Measurements from ENCODE around the gene NUP98. TPM values are rescaled to one million over a fixed set of nuclear protein-coding genes. Genes with fewer than 3 reads are reported as not detected.

NUP98 gene
- total and polyA plus RNA-seq, 10 of the 15 experiments (the other 5 are each of a cell fraction or from before 2014, with no cell fraction given), result 21.7 to 108 (median 78.9) TPM

DNA sequence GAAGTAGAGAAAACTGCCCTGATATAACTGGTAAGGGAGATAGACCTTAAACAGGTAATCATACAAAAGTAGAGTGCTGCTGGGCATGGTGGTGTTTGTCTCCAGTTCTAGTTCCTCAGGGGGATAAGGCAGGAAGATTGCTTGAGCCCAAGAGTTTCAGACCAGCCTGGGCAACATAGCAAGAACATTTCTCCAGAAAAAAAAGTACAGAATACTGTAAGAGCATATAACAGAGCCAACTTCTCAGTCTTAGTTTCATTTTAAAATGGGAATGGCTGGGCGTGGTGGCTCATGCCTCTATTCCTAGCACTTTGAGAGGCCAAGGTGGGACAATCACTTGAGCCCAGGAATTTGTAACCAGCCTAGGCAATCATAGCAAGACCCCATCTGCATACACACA is 47.9 kb upstream of the NUP98 start:
- H2AFZ ChIP-seq (ENCODE audit: control insufficient read depth, low read depth, low read length), result no peak overlapping the region
- CTCF ChIA-PET, result interaction anchor here (0.8 to 39.6 kb wide), 4 partner anchors 20 to 224 kb away, joined by 3 to 1047 read pairs (median 491); partner anchors contain the start of gene STIM1
- RAD21 ChIA-PET (ENCODE audit: unreplicated experiment), result interaction anchor here (3.6 kb wide), 1 partner anchor 10 kb away, joined by 24 read pairs; the partner anchor contains the start of gene STIM1
- peaks cover 3% of the 10 kb centered on the region for H3K4me1 ChIP-seq (ENCODE audit: control insufficient read depth, insufficient read depth, low read length)
- no peak overlapping the region for H3K27ac ChIP-seq (ENCODE audit: control insufficient read depth, insufficient read depth)
- intact Hi-C loops (cut with micrococcal nuclease; ENCODE audit: unreplicated experiment) (no loop called here), in situ Hi-C loops (cut with MboI) (loop anchor here (5.0 to 25.0 kb wide), 2 partner anchors 222 to 542 kb away; partner anchors contain the start of gene TRIM21)
- POLR2A ChIA-PET, result interaction anchor here (0.7 to 12.0 kb wide), 2 partner anchors 9 to 228 kb away, joined by 4 to 242 read pairs; partner anchors contain the start of gene STIM1
- ATAC-seq, result no peak
- DNase-seq (ENCODE audit: low read depth, low spot score), result no peak
- H3K79me2 ChIP-seq (ENCODE audit: control insufficient read depth, insufficient read depth, low read length), result peaks cover 5% of the 10 kb centered on the region
- 92% methylated on average over 1 of the region's 1 CpG for WGBS (ENCODE audit: insufficient coverage, insufficient replicate concordance, low lambda C conversion rate, missing lambda C conversion rate)
- no peaks in the 10 kb centered on the region for H4K20me1 ChIP-seq (ENCODE audit: control insufficient read depth, insufficient read depth)
- H3K36me3 ChIP-seq (ENCODE audit: control insufficient read depth in 2 of 2, insufficient read depth in 2 of 2, low read length in 1 of 2), result no peaks in the 10 kb centered on the region
- BruUV-seq (replicated peaks), result no TSS peak
- FAIRE-seq, result no peak
- H3K27me3 ChIP-seq (replicated peaks in 1 of 2; ENCODE audit: control insufficient read depth in 2 of 2, insufficient read depth in 2 of 2, low read length in 1 of 2), result no peaks in the 10 kb centered on the region
- TF ChIP-seq SIX5 (IDR thresholded peaks at IDR 0.05; ENCODE audit: low read depth, low read length, severe bottlenecking) (no peak), E4F1 (IDR thresholded peaks at IDR 0.05; ENCODE audit: borderline replicate concordance, partially characterized antibody) (no peak), NKRF (conservative IDR thresholded peaks at IDR 0.05) (no peak), ELK1 (IDR thresholded peaks at IDR 0.05; ENCODE audit: low read depth, low read length) (no peak), KDM1A (IDR thresholded peaks at IDR 0.05; ENCODE audit: borderline replicate concordance) (no peak), CHD2 (IDR thresholded peaks at IDR 0.05; ENCODE audit: borderline replicate concordance, low read depth, low read length) (no peak), CBX3 (IDR thresholded peaks at IDR 0.05; ENCODE audit: borderline replicate concordance, low read depth) (no peak), ZNF217 (IDR thresholded peaks at IDR 0.05) (no peak)
- SMC1A ChIA-PET (ENCODE audit: uncharacterized antibody, unreplicated experiment), result interaction anchor here (0.9 to 21.1 kb wide), 5 partner anchors 7 to 227 kb away, joined by 3 to 805 read pairs (median 8); partner anchors contain the start of gene STIM1
- H3K9me3 ChIP-seq (replicated peaks; ENCODE audit: control insufficient read depth, insufficient read depth, low read length), result no peaks in the 10 kb centered on the region
- no peak overlapping the region for H3K4me3 ChIP-seq
- H3K4me2 ChIP-seq (ENCODE audit: control insufficient read depth, insufficient read depth), result no peak overlapping the region
- no peak overlapping the region for H3K9ac ChIP-seq (ENCODE audit: control insufficient read depth, insufficient read depth, low read length)

Data from GM12878 (cell line).